Measurements from ENCODE around the gene PKP4.

PKP4 gene

GRCh38 chr2:158529379-158530259, 72.9 kb downstream of the PKP4 start:
- no peak overlapping the region for H3K4me3 ChIP-seq (ENCODE audit: low read depth, low read length)
- DNase-seq (ENCODE audit: low read depth): no peak
- TF ChIP-seq MYC (IDR thresholded peaks at IDR 0.05; ENCODE audit: low read depth, low read length) (no peak), CTCF (IDR thresholded peaks at IDR 0.05; ENCODE audit: low read depth, low read length) (no peak), POLR2A (IDR thresholded peaks at IDR 0.05; ENCODE audit: extremely low read depth, insufficient read length) (no peak), MAX (IDR thresholded peaks at IDR 0.05; ENCODE audit: low read depth, low read length) (no peak)

GRCh38 chr2:158530829-158531228, 74.1 kb downstream of the PKP4 start:
- no peak overlapping the region for H3K4me3 ChIP-seq (ENCODE audit: low read depth, low read length)
- DNase-seq (ENCODE audit: low read depth): no peak
- TF ChIP-seq CTCF (IDR thresholded peaks at IDR 0.05; ENCODE audit: low read depth, low read length) (no peak), MAX (IDR thresholded peaks at IDR 0.05; ENCODE audit: low read depth, low read length) (no peak), MYC (IDR thresholded peaks at IDR 0.05; ENCODE audit: low read depth, low read length) (no peak), POLR2A (IDR thresholded peaks at IDR 0.05; ENCODE audit: extremely low read depth, insufficient read length) (no peak)

- no peak for DNase-seq (ENCODE audit: low read depth)
- no peak for TF ChIP-seq POLR2A (IDR thresholded peaks at IDR 0.05; ENCODE audit: extremely low read depth, insufficient read length)
- no peak for TF ChIP-seq MYC (IDR thresholded peaks at IDR 0.05; ENCODE audit: low read depth, low read length)
- no peak for TF ChIP-seq CTCF (IDR thresholded peaks at IDR 0.05; ENCODE audit: low read depth, low read length)
- no peak for TF ChIP-seq MAX (IDR thresholded peaks at IDR 0.05; ENCODE audit: low read depth, low read length)
- no peak overlapping the region for H3K4me3 ChIP-seq (ENCODE audit: low read depth, low read length)
Observed at GRCh38 chr2:158533009-158533408, 76.3 kb downstream of the PKP4 start.

GRCh38 chr2:158539176-158540005, 82.6 kb downstream of the PKP4 start:
- TF ChIP-seq POLR2A (IDR thresholded peaks at IDR 0.05; ENCODE audit: extremely low read depth, insufficient read length) (no peak), MAX (IDR thresholded peaks at IDR 0.05; ENCODE audit: low read depth, low read length) (no peak), CTCF (IDR thresholded peaks at IDR 0.05; ENCODE audit: low read depth, low read length) (no peak), MYC (IDR thresholded peaks at IDR 0.05; ENCODE audit: low read depth, low read length) (no peak)
- no peak overlapping the region for H3K4me3 ChIP-seq (ENCODE audit: low read depth, low read length)
- DNase-seq (ENCODE audit: low read depth): no peak

- H3K4me3 ChIP-seq (ENCODE audit: low read depth, low read length): no peak overlapping the region
- no peak for DNase-seq (ENCODE audit: low read depth)
- TF ChIP-seq POLR2A (IDR thresholded peaks at IDR 0.05; ENCODE audit: extremely low read depth, insufficient read length) (no peak), MAX (IDR thresholded peaks at IDR 0.05; ENCODE audit: low read depth, low read length) (no peak), CTCF (IDR thresholded peaks at IDR 0.05; ENCODE audit: low read depth, low read length) (no peak), MYC (IDR thresholded peaks at IDR 0.05; ENCODE audit: low read depth, low read length) (no peak)
Observed at GRCh38 chr2:158542577-158542976, 85.8 kb downstream of the PKP4 start.
